HepG2 (cell line): ENCODE results near the gene COPS3. TPM values are rescaled to one million over a fixed set of nuclear protein-coding genes. Genes with fewer than 3 reads are reported as not detected.

Experiments
- ATAC-seq: fragments of 200-7000 bp; cut with Tn5 transposase; 3 replicates; pipeline ENCODE4 v1.9.1; 2020; ENCODE audit warnings: mild to moderate bottlenecking, moderate library complexity
- BruUV-seq: library from RNA; stranded (reverse); fragments of 400-500 nt; replicated peaks from 2 replicates; lab custom pipeline; 2021; lab: Mats Ljungman, UMichigan
- CTCF ChIA-PET: fragments of 300-600 bp; formaldehyde crosslinking; extraction: SDS; loops from one replicate; lab custom pipeline; 2021; ENCODE audit warnings: low total read pairs, inconsistent platforms, low intra/inter-chr PET ratio; lab: Yijun Ruan, JAX
- POLR2A ChIA-PET: fragments of 350-600 bp; sonication (Branson Sonifier 250); formaldehyde crosslinking; loops from one replicate; lab custom pipeline; 2020; ENCODE audit warnings: antibody characterized with exemption, inconsistent platforms; lab: Yijun Ruan, JAX
- DNase-seq: peaks from one replicate; pipeline ENCODE4 v3.0.0-alpha.2; 2015; ENCODE audit warnings: low spot score
- FAIRE-seq: peaks from 3 replicates; lab custom pipeline; 2011; peaks lifted over from hg19 to GRCh38; lab: Jason Lieb, UNC
- H2AFZ ChIP-seq: one replicate; pipeline ENCODE4 v1.6.1; 2011; ENCODE audit warnings: low read length, inconsistent platforms
- H3K27ac ChIP-seq: fragments of 300-600 bp; 3 replicates; pipeline ENCODE4 v1.8.0; 2011; ENCODE audit warnings: mixed run types, mild to moderate bottlenecking, mixed read lengths, low read length, inconsistent platforms; ENCODE audit not compliant: insufficient read depth; ENCODE audit errors: extremely low read length
- H3K27me3 ChIP-seq, 2 experiments: fragments of 200-600 bp in 1 of 2; 2 replicates in 1 of 2; 3 replicates in 1 of 2; pipeline versions ENCODE4 v1.6.0 to v1.8.0; 2011; ENCODE audit warnings: low read length in 2 of 2, mild to moderate bottlenecking in 2 of 2, moderate library complexity in 2 of 2, inconsistent platforms in 1 of 2; ENCODE audit not compliant: insufficient read depth in 2 of 2, control insufficient read depth in 1 of 2
- H3K36me3 ChIP-seq, 2 experiments: fragments of 200-600 bp in 1 of 2; replicated peaks in 1 of 2; 2 replicates in 1 of 2; 3 replicates in 1 of 2; pipeline versions ENCODE4 v1.5.1 to v1.8.0; 2011; ENCODE audit warnings: low read length in 2 of 2, inconsistent platforms in 1 of 2; ENCODE audit not compliant: insufficient read depth in 2 of 2, control insufficient read depth in 1 of 2
- H3K4me1 ChIP-seq: 2 replicates; pipeline ENCODE4 v1.5.1; 2012; ENCODE audit warnings: low read length, inconsistent platforms; ENCODE audit not compliant: insufficient read depth
- H3K4me2 ChIP-seq: 2 replicates; pipeline ENCODE4 v1.6.0; 2011; ENCODE audit warnings: low read depth, low read length, inconsistent platforms
- H3K4me3 ChIP-seq, 3 experiments: fragments of 200-600 bp in 1 of 3; sonication (generic), shearing (Covaris generic) in 1 of 3; replicated peaks in 1 of 3; 2 replicates each; pipeline ENCODE4 v1.5.1; 2011 to 2016; ENCODE audit warnings: low read length in 3 of 3, inconsistent platforms in 2 of 3, low read depth in 2 of 3, mild to moderate bottlenecking in 2 of 3, control low read depth in 1 of 3, mixed read lengths in 1 of 3; ENCODE audit not compliant: insufficient read depth in 1 of 3
- H3K79me2 ChIP-seq: one replicate; pipeline ENCODE4 v1.6.1; 2011; ENCODE audit warnings: low read length, inconsistent platforms; ENCODE audit not compliant: insufficient read depth
- H3K9ac ChIP-seq: 2 replicates; pipeline ENCODE4 v1.6.0; 2011; ENCODE audit warnings: mild to moderate bottlenecking, low read depth, low read length, inconsistent platforms; ENCODE audit not compliant: insufficient read depth
- H3K9me3 ChIP-seq: 2 replicates; pipeline ENCODE4 v1.5.1; 2012; ENCODE audit warnings: mild to moderate bottlenecking, low read length
- H4K20me1 ChIP-seq: 2 replicates; pipeline ENCODE4 v1.6.0; 2011; ENCODE audit warnings: inconsistent platforms, mild to moderate bottlenecking, low read length, moderate library complexity; ENCODE audit not compliant: insufficient read depth
- ARID2 ChIP-seq: sonication (generic); formaldehyde crosslinking; IDR thresholded peaks from 2 replicates; pipeline ENCODE4 v1.8.1; 2022; ENCODE audit warnings: mild to moderate bottlenecking, missing genetic modification reagents, borderline replicate concordance
- DR1 ChIP-seq: sonication (generic); formaldehyde crosslinking; IDR thresholded peaks from 2 replicates; pipeline ENCODE4 v1.8.0; 2021; ENCODE audit warnings: mild to moderate bottlenecking, missing genetic modification reagents, inconsistent platforms
- EZH2 ChIP-seq: conservative IDR thresholded peaks from 2 replicates; pipeline ENCODE4 v1.6.1; 2012; ENCODE audit warnings: mild to moderate bottlenecking, low read depth, low read length, moderate library complexity
- HINFP ChIP-seq: sonication (generic); formaldehyde crosslinking; IDR thresholded peaks from 2 replicates; pipeline ENCODE4 v1.4.0; 2020; ENCODE audit warnings: low read depth, mild to moderate bottlenecking, missing genetic modification reagents
- MED1 ChIP-seq: sonication (generic); formaldehyde crosslinking; IDR thresholded peaks from 2 replicates; pipeline ENCODE4 v1.4.0; 2020; ENCODE audit warnings: missing genetic modification reagents
- MED13 ChIP-seq: sonication (generic); formaldehyde crosslinking; IDR thresholded peaks from 2 replicates; pipeline ENCODE4 v1.5.0; 2020; ENCODE audit warnings: missing genetic modification reagents
- MIER2 ChIP-seq: IDR thresholded peaks from 2 replicates; pipeline ENCODE4 v1.6.1; 2016; ENCODE audit warnings: missing biosample characterization, missing genetic modification reagents
- NFYC ChIP-seq: IDR thresholded peaks from 2 replicates; pipeline ENCODE4 v1.6.1; 2016; ENCODE audit warnings: missing genetic modification reagents, missing compliant biosample characterization
- NR2C2 ChIP-seq: sonication (generic); formaldehyde crosslinking; IDR thresholded peaks from 2 replicates; pipeline ENCODE4 v1.4.0; 2020; ENCODE audit warnings: missing genetic modification reagents, mild to moderate bottlenecking, moderate library complexity, borderline replicate concordance
- PRPF4 ChIP-seq: fragments of 200-400 bp; formaldehyde crosslinking; IDR thresholded peaks from 2 replicates; pipeline ENCODE4 v1.6.1; 2016; ENCODE audit warnings: low read length, low read depth; ENCODE audit not compliant: poor library complexity, severe bottlenecking
- RBM22 ChIP-seq: fragments of 200-400 bp; formaldehyde crosslinking; optimal IDR thresholded peaks from 2 replicates; pipeline ENCODE3; 2017; ENCODE audit warnings: mild to moderate bottlenecking, low read length, moderate library complexity
- SNAPC2 ChIP-seq: sonication (generic); formaldehyde crosslinking; IDR thresholded peaks from 2 replicates; pipeline ENCODE4 v1.8.1; 2022; ENCODE audit warnings: mild to moderate bottlenecking, missing genetic modification reagents
- SPEN ChIP-seq: sonication (generic); formaldehyde crosslinking; IDR thresholded peaks from 2 replicates; pipeline ENCODE4 v1.5.1; 2020; ENCODE audit warnings: low read depth, mild to moderate bottlenecking, missing genetic modification reagents
- TEAD3 ChIP-seq: optimal IDR thresholded peaks from 2 replicates; pipeline ENCODE3; 2016; ENCODE audit warnings: borderline replicate concordance
- THAP9 ChIP-seq: sonication (generic); formaldehyde crosslinking; IDR thresholded peaks from 2 replicates; pipeline ENCODE4; 2020; ENCODE audit warnings: missing genetic modification reagents, mild to moderate bottlenecking, borderline replicate concordance
- ZBTB42 ChIP-seq: sonication (generic); formaldehyde crosslinking; IDR thresholded peaks from 2 replicates; pipeline ENCODE4 v1.5.0; 2020; ENCODE audit warnings: mild to moderate bottlenecking, missing genetic modification reagents
- ZNF451 ChIP-seq: sonication (generic); formaldehyde crosslinking; IDR thresholded peaks from 2 replicates; pipeline ENCODE4 v1.5.0; 2020; ENCODE audit warnings: mild to moderate bottlenecking, missing genetic modification reagents
- ZNF552 ChIP-seq: sonication (generic); formaldehyde crosslinking; IDR thresholded peaks from 2 replicates; pipeline ENCODE4 v1.9.0; 2022; ENCODE audit warnings: missing genetic modification reagents, mild to moderate bottlenecking, borderline replicate concordance
- ZNF652 ChIP-seq: IDR thresholded peaks from 2 replicates; pipeline ENCODE4 v1.6.1; 2016; ENCODE audit warnings: low read depth, borderline replicate concordance
- ZNF776 ChIP-seq: sonication (generic); formaldehyde crosslinking; IDR thresholded peaks from 2 replicates; pipeline ENCODE4 v1.4.0; 2020; ENCODE audit warnings: mild to moderate bottlenecking, missing genetic modification reagents
- WGBS: methylation state at CpG from one replicate; pipeline ENCODE4 v1.1.6; 2017; ENCODE audit warnings: low lambda C conversion rate; 5-methylcytosine and 5-hydroxymethylcytosine counted together
- in situ Hi-C: cut with HindIII; loops from 2 replicates; pipeline ENCODE4 v1.10.0; 2017; ENCODE audit warnings: low pct_unique_long_range_greater_than_20kb; ENCODE audit not compliant: extremely low pct_ligation_motif_present
- intact Hi-C: fragments of 100-400 bp; cut with micrococcal nuclease; formaldehyde crosslinking; loops from one replicate; pipeline ENCODE4 v1.10.0; 2022; ENCODE audit not compliant: unreplicated experiment
- polyA plus RNA-seq, 8 experiments: library from polyadenylated mRNA; depleted of rRNA in 3 of 8; stranded (reverse) in 7 of 8; unstranded in 1 of 8; fragments of >200 nt; fragmentation: Illumina TruSeq in 4 of 8; extraction: Trizol in 4 of 8; gene quantifications; 2 replicates each; pipeline versions ENCODE4 v1.2.1 to v1.2.3, GENCODE V29; 2011 to 2016; ENCODE audit warnings: low read depth in 4 of 8, missing spikeins in 1 of 8, mixed read lengths in 1 of 8; ENCODE audit not compliant: insufficient read depth in 1 of 8
- total RNA-seq, 5 experiments: library from RNA; depleted of rRNA; stranded (reverse); fragments of >200 nt; fragmentation: Illumina TruSeq; extraction: Trizol; gene quantifications; 2 replicates each; pipeline ENCODE4 v1.2.3, GENCODE V29; 2016; ENCODE audit warnings: low read depth in 1 of 5

COPS3 gene
- total and polyA plus RNA-seq, 2 of the 13 experiments (the other 11 are each of a cell fraction or from before 2014, with no cell fraction given), result 46.3 to 103 TPM

- ATAC-seq (no peak), FAIRE-seq (no peak), DNase-seq (no peak)
- TF ChIP-seq MIER2 (no peak), ZNF552 (CRISPR knock-in tag) (no peak), ZNF451 (CRISPR knock-in tag) (no peak), DR1 (CRISPR knock-in tag) (no peak), THAP9 (CRISPR knock-in tag) (no peak), RBM22 (no peak), EZH2 (no peak), ZNF776 (no peak), MED1 (no peak), NR2C2 (CRISPR knock-in tag) (no peak), SNAPC2 (CRISPR knock-in tag) (no peak), ZBTB42 (CRISPR knock-in tag) (no peak), MED13 (CRISPR knock-in tag) (no peak), PRPF4 (no peak), NFYC (CRISPR knock-in tag) (no peak), HINFP (CRISPR knock-in tag) (no peak), TEAD3 (CRISPR knock-in tag) (no peak), ZNF652 (CRISPR knock-in tag) (no peak), SPEN (no peak), ARID2 (no peak)
- BruUV-seq, result no TSS peak
- in situ Hi-C loops, result no loop called here
- H3K27ac ChIP-seq, result no peak overlapping the region
- H3K9ac ChIP-seq, result no peak overlapping the region
- H3K36me3 ChIP-seq, result no peaks in the 10 kb centered on the region
- intact Hi-C loops, result no loop called here
- H3K4me1 ChIP-seq, result no peaks in the 10 kb centered on the region
- peaks cover 2 to 11% of the 10 kb centered on the region in 2 experiments; a peak in 2 of 5 replicates for H3K27me3 ChIP-seq
- H2AFZ ChIP-seq, result no peak overlapping the region
- no peak overlapping the region for H3K4me3 ChIP-seq
- H3K9me3 ChIP-seq, result no peaks in the 10 kb centered on the region
- POLR2A ChIA-PET, result no interaction called here
- CTCF ChIA-PET, result no interaction called here
- H4K20me1 ChIP-seq, result no peaks in the 10 kb centered on the region
- WGBS, result 58% methylated on average over 10 of the region's 10 CpGs
- H3K4me2 ChIP-seq, result no peak overlapping the region
- no peaks in the 10 kb centered on the region for H3K79me2 ChIP-seq
These were observed 39.8 kb upstream of the COPS3 start for GRCh38 chr17:17320911-17321220.
